ENCODE data around the gene ZNF655.

DNA sequence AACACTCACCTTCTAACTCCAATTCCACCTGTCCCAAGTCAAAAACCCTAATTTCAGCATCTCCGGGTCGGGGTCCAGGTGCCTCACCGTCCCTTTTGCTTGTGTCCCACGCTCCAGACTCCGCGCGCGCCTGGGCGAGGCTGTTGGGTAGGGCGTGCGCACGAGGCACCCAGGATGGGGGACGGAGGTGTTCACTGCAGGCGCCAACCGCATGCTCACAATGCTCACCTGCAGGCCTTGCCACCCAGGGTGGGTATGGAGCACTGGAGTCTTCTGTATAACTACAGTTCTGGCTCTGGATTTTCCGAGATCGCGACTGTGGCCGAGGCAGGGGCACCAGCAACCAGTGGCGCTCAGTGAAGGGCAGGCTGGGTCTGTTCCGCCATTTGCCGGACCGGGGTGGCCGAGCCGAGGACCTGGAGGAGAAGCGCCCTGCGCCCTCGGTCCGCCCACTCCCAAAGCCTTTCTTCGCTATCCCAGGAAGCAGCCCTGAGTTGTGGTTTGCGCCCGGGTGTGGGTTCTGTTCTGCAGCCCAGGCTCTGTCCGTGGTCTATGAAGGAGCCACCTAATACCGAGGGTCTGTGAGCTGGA is 15.3 kb upstream of the ZNF655 start:
- TF ChIP-seq, protein P1, sequence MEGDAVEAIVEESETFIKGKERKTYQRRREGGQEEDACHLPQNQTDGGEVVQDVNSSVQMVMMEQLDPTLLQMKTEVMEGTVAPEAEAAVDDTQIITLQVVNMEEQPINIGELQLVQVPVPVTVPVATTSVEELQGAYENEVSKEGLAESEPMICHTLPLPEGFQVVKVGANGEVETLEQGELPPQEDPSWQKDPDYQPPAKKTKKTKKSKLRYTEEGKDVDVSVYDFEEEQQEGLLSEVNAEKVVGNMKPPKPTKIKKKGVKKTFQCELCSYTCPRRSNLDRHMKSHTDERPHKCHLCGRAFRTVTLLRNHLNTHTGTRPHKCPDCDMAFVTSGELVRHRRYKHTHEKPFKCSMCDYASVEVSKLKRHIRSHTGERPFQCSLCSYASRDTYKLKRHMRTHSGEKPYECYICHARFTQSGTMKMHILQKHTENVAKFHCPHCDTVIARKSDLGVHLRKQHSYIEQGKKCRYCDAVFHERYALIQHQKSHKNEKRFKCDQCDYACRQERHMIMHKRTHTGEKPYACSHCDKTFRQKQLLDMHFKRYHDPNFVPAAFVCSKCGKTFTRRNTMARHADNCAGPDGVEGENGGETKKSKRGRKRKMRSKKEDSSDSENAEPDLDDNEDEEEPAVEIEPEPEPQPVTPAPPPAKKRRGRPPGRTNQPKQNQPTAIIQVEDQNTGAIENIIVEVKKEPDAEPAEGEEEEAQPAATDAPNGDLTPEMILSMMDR (IDR thresholded peaks at IDR 0.05; ENCODE audit: low read depth, low read length, poor library complexity, severe bottlenecking): no peak
- TF ChIP-seq EZH2phosphoT487 (IDR thresholded peaks at IDR 0.05; ENCODE audit: borderline replicate concordance, low read length): no peak

Measured in DOHH2 (cell line).